SU-DHL-6 (cell line): ENCODE results near the gene PTRHD1.

Experiments
- EZH2phosphoT487 ChIP-seq: fragments of 200-600 bp; sonication (generic), shearing (Covaris generic); conservative IDR thresholded peaks from 2 replicates; pipeline ENCODE4 v1.6.1; 2018; ENCODE audit warnings: mild to moderate bottlenecking, antibody characterized with exemption, low read length, moderate library complexity, mixed read lengths
- TF ChIP-seq, protein P1 (sequence below): fragments of 200-600 bp; sonication (generic); IDR thresholded peaks from one replicate; pipeline ENCODE4 v1.5.1; 2017; ENCODE audit warnings: antibody characterized with exemption, mild to moderate bottlenecking, low read length, moderate library complexity; ENCODE audit not compliant: insufficient read depth, poor library complexity, severe bottlenecking

DNA sequence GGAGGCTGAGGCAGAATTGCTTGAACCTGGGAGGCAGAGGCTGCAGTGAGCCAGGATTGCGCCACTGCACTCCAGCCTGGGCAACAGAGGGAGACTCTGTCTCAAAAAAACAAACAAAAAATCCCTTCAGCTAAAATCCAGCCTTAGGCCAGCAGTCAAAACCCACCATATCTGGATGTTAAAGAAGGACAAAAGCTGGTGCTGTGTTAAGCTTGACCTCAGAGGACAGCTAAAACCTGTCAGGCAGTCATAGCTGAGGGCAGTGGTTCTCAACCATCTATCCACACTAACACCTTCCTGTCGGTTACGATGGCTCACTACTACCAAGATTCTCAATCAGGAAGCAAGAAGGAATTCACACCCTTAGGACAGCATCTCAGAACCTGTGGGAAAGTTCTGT lies 9.6 kb downstream of the PTRHD1 start:
- TF ChIP-seq, protein P1, sequence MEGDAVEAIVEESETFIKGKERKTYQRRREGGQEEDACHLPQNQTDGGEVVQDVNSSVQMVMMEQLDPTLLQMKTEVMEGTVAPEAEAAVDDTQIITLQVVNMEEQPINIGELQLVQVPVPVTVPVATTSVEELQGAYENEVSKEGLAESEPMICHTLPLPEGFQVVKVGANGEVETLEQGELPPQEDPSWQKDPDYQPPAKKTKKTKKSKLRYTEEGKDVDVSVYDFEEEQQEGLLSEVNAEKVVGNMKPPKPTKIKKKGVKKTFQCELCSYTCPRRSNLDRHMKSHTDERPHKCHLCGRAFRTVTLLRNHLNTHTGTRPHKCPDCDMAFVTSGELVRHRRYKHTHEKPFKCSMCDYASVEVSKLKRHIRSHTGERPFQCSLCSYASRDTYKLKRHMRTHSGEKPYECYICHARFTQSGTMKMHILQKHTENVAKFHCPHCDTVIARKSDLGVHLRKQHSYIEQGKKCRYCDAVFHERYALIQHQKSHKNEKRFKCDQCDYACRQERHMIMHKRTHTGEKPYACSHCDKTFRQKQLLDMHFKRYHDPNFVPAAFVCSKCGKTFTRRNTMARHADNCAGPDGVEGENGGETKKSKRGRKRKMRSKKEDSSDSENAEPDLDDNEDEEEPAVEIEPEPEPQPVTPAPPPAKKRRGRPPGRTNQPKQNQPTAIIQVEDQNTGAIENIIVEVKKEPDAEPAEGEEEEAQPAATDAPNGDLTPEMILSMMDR = no peak
- no peak for TF ChIP-seq EZH2phosphoT487
